GM18867 (cell line): ENCODE results near the gene RIPPLY1.

Source experiments
- ATAC-seq: cut with Tn5 transposase; IDR thresholded peaks from one replicate; pipeline ENCODE4 v1.9.1; 2021; ENCODE audit warnings: mild to moderate bottlenecking, moderate library complexity; ENCODE audit not compliant: unreplicated experiment

The RIPPLY1 gene, protein sequence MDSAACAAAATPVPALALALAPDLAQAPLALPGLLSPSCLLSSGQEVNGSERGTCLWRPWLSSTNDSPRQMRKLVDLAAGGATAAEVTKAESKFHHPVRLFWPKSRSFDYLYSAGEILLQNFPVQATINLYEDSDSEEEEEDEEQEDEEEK

GRCh38 chrX:106903291-106903824, at the start of gene RIPPLY1:
TSS of gene RIPPLY1 (minus strand) at chrX:106903341. CDS start at chrX:106903287, 54 bp downstream.
- ATAC-seq: no peak

DNA sequence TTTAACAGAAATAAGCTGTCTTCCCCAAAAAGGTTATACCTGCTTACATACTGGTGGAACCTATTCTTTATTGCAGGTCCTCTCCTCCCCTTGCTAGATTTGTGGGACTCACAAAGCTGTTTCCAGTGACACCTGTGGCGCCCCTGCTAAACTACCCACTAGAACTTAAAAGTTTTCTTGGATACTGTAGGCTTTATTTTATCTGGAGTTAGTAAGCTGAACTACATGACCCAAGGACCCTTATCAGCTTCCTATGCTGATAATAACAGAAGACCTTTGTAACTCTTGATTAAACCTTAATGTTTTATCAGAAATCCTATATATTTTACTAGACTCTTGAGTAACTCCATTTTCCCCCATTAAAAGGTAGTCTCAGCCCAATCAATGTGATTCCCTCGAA, 49.4 kb upstream of the RIPPLY1 start:
- ATAC-seq: no peak

DNA sequence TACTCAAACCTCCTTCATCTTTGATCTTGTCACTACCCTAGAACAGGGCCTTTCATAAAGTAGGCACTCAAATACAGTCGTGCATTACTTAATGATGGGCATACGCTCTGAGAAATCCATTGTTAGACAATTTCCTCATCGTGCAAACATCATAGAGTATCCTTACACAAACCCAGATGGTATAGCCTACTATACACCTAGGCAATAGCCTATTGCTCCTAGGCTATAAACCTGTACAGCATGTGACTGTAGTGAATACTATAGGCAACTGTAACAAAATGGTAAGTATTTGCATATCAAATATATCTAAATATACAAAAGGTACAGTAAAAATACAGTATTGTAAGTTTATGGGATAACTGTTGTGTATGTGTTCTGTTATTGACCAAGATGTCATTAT, 48.9 kb upstream of the RIPPLY1 start:
- ATAC-seq: no peak

DNA sequence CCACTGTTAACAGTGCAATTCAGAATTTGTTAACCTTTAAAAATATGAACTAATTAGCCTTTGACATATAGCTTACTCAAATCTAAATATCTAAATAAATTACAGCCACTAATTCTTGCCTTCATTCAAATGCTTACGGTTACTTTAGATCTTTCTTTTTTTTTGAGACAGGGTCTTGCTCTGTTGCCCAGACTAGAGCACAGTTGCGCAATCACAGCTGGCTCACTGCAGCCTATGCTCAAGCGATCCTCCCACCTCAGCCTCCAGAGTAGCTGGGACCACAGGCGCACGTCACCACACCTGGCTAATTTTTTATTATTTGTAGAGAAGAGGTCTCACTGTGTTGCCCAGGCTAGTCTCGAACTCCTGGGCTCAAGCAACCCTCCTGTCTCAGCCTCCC, 48.1 kb upstream of the RIPPLY1 start:
- no peak for ATAC-seq

DNA sequence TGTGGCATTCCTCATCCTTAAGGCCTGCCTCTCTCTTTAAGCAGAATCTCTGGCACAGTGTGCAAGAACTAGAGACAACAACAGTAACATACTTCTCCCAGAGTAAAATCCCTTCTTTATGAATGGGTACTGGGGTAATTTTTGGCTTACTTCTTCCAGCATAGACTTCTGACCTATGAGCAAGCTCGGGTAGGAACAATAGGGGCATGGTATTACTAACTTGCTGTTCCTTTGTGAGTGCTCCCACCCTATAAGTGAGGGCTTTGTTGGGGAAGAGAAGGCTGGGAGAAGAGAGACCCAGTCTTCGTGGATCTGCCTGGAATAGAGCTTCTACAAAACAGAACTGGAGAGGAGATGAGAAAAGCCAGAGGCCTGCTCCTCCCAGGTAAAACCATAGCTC, 47.2 kb upstream of the RIPPLY1 start:
- ATAC-seq: no peak

DNA sequence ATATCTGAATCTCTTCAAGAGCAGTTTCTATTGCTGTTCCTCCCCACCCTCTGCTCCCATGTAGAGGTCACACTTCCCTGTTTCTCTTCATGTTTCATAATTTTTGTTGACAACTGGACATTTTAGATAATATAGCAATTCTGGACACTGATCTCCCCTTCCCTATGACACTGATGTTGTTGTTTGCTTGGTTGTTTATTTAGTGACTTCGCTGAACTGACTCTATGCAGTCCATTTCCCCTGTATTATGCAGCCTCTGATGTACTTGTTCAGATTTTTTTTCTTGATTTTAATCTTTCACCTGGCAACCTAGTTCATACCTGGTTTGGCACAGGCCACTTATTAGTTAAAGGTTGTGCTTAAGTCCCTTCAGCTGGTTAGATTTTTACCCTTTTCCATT, 46.2 kb upstream of the RIPPLY1 start:
- no peak for ATAC-seq

- no peak for ATAC-seq
Observed at GRCh38 chrX:106948641-106949040, 45.5 kb upstream of the RIPPLY1 start.

GRCh38 chrX:106946464-106946863, 43.3 kb upstream of the RIPPLY1 start:
- no peak for ATAC-seq

GRCh38 chrX:106940068-106940467, 36.9 kb upstream of the RIPPLY1 start:
- ATAC-seq: no peak

DNA sequence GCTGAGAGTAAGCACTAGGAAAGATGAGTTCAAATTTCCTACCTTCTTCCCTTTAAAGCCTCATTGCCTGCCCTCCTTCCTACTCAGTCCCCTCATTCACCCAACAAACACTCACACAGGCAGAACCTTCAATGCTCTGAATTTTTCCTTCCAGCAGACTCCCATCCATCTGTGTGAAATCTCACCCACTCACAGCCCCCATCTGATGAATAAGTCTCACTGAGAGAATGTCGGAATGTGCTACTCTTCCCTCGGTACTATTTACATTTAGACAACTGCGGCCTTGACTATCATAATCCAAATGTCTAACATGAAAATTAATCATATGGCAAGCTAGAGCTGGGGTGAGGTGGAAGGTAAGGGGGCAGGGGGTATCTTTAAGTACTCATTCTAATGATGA, 36.4 kb upstream of the RIPPLY1 start:
- no peak for ATAC-seq

DNA sequence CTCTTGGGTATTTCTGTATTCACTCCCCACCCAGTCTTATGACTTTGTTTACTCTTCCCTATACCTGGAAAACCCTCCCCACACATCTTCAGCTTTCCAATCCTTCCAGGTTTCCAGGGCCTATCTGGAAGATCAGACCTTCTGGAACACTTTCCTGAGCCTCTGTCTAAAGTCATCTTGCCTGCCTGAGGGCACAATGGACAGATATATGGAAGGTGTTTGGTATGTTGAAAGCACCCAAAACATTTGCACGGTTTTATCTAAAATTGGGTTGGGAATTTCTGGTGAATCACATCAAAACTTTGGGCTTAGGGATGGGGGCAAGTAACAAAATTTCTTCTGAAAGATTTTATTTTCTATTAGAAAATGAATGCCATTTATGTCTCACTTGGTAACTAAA, 33.1 kb upstream of the RIPPLY1 start:
- no peak for ATAC-seq

GRCh38 chrX:106935175-106935574, 32.0 kb upstream of the RIPPLY1 start:
- ATAC-seq: no peak

DNA sequence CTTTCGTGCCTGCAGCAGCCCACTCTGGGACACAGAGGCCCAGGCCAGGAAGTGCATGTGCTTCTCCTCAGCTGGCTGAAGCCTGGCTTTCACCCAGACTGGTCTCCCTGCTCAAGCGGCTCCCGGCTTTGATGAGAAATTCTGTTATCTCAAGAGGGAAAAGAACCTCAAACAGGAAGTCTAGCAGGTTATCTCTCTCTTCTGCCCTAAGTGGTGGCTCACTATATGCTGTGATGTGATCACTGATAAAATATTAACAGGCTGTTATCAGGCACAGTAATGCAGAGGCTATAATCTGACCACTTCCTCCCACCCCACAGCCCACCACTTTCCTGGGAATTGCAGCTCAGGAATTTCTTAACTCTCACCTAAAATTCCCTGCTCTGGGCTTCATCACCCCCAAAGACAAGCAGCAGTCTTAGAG, 30.4 kb upstream of the RIPPLY1 start:
- no peak for ATAC-seq

- no peak for ATAC-seq
Observed at GRCh38 chrX:106932960-106933537, 29.9 kb upstream of the RIPPLY1 start.

- ATAC-seq: no peak
Observed at GRCh38 chrX:106932492-106932923, 29.4 kb upstream of the RIPPLY1 start.

DNA sequence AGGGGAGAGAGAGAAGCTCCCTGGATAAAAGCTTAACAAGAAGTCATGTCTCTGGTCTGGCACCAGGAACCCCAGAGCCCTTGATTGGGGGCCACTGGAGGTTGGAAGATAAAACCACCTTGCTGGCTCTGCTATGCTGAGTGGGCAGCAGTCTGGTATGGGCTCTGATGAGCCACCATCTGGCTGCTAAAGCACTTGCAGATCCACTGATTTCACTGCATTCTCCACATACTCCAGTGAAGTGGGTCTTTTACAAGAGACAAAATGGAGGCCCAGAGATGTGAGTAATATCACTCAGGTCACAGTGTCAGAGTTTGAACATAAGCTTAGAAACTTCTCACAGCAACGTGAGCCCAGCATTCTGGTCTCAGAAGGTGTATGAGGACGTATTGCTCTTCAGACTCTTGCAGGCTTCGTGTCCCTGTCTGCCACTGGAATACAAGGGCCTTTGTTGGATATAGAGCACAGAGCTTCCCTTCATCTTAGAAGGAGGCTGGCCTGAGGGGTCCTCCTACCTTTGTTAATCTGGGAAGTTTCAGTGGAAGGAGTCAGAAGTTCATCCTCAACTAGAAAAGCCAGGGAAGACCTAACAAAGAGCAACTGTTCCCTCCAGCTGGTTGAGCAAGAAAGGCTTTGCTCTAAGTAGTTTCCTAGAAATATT, 28.8 kb upstream of the RIPPLY1 start:
- no peak for ATAC-seq

DNA sequence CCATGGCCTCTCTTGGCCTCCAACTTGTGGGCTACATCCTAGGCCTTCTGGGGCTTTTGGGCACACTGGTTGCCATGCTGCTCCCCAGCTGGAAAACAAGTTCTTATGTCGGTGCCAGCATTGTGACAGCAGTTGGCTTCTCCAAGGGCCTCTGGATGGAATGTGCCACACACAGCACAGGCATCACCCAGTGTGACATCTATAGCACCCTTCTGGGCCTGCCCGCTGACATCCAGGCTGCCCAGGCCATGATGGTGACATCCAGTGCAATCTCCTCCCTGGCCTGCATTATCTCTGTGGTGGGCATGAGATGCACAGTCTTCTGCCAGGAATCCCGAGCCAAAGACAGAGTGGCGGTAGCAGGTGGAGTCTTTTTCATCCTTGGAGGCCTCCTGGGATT, 25.1 kb upstream of the RIPPLY1 start:
- no peak for ATAC-seq

- ATAC-seq: no peak
Observed at GRCh38 chrX:106927700-106928099, 24.6 kb upstream of the RIPPLY1 start.

DNA sequence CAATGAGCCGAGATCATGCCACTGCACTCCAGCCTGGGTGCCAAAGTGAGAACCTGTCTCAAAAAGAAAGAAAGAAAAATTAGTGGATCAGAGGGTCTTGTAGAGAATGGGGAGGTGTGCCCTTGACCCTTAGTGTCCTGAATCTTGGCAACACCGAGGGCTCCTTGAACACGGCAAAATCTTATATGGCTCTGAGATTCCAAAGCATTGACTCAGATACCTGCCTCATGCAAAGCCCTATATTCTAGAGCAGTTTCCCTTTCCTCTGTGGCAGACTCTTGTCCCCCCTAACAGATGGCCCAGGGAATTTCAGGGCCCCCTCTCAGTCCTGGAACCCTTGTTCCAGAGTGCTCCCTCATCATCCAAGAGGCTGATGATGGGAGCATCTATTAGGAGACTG, 23.9 kb upstream of the RIPPLY1 start:
- ATAC-seq: no peak

DNA sequence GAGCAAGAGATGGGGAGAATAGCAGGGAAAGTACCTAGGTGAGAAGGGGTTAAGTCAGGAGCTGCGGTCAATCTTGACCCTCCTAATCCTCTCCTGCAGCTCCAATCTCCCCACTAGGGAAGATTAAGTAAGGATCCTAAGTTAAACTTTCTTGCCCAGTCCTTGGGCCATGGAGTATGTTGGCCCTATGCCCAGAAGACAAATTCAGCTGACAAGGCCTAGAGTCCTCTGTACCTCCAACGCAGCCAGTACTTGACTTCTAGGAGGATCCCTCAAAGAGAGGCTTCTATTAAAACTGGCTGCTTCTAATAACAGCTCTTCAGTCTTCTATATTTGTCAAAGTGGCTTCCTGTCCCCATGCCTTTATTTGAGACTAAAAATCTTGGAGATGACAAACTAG, 18.5 kb upstream of the RIPPLY1 start:
- no peak for ATAC-seq

DNA sequence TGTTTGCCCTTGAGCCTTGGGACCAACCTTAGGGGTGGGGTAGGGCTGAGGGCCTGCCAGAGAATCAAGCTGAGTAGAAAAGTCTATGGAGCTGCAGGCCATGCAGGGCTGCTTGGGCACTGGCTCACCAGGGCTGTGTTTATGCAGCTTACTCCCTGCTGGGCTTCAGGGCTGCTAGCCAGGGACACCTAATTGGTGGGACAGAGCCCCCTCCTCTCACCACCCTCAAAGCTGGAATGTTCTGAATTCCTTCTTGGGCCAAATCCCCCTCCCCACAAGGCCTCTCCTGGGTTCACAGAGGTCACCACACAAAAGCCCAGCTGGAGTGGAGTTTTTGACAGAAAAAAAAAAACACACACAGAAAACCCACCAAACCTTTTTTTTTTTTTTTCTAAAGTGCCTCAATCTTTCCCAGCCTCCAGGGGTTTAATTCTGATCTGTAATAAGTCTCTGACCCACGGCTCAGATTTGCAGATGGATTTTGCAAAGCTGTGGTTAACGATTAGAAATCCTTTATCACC, 16.9 kb upstream of the RIPPLY1 start, which contains the start of gene CLDN2:
Gene CLDN2 (plus strand): TSS at position 471 of the 521 bp plus-strand sequence. CDS start 7,827 bp downstream, outside the sequence.
- ATAC-seq: no peak
